ENCODE data around the gene ZNF148.
"Not testable (repeated sequence)": the region's sequence is repeated elsewhere in the genome, so short reads cannot be mapped to it uniquely, and the experiment has no call there.

Gene ZNF148

GRCh38 chr3:125374501-125374995, 577 bp downstream of the ZNF148 start:
- no peak for DNase-seq

DNA sequence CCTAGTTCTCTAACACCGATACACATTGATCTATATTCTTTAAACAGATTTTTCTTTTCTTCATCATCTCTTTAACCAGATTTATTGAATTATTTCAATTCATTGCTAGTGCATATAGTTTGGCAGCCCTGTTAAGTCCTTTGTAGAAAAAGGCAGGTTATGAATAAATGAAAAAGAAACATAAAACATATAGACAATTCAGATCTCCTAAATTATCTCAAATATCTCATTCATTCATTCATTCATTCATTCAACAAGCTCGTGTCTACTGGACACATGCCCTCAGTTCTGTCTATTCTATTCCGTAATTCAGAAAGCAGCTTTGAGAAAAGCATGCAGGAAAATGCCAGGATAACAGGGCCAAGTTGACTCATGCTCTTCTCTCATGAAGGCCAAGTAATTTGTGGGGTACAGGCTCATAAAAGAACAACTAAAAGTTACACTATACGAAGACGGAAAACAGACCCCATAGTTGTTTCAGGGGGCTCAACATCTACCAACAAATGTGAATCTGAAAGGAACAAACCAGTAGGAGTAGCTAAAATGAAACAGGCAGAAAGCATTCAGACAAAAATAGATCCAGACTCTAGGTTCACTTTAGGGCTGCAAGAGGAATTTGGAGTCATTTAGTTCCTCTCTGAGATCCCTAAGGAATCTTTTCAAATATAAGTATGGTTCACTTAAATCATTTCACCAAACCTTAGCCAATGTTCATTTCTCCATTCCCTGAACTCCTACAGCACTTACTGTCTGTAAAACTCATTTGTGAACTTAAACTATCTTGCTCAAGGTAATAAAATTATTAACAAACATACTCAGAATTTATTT, 7.5 kb downstream of the ZNF148 start:
- DNase-seq, result no peak

DNA sequence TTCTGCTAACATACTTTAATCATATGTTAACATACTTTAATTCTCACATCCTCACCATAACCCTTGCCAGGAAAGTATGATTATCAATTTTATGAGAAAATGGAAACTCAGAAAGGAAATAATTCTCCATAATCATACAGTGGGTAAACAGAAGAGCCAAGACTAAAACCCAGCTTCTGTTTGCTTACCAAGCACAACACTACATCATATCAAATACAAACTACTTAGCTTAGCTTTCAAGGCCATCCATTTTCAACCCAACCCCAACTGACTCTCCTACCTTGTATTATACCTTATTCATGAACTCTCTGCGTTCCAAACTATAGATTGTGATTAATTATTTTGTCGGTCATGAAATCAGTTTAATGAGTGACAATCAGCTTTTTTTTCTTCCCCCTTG, 9.0 kb downstream of the ZNF148 start:
- DNase-seq, result no peak

- no peak for DNase-seq
Measured at GRCh38 chr3:125359700-125360099, 15.4 kb downstream of the ZNF148 start.

DNA sequence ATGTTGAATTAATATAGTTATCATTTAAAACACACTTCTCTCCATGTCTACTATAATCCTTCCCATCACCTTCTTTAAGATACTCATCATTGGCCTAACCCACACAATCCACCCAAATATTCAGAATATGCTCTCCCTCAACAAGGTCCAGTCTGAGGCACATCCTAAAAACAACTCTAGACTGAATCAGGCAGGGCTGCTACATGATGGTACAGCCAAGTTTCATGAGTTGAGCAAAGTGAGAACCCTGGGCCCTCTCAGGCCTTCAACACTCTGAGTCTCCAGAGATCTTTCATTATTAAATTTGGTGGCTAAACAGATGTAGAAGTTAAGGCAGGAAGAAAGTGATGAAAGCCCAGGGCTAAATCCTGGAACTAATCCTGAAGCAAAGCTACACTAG, 16.2 kb downstream of the ZNF148 start:
- DNase-seq, result no peak

DNA sequence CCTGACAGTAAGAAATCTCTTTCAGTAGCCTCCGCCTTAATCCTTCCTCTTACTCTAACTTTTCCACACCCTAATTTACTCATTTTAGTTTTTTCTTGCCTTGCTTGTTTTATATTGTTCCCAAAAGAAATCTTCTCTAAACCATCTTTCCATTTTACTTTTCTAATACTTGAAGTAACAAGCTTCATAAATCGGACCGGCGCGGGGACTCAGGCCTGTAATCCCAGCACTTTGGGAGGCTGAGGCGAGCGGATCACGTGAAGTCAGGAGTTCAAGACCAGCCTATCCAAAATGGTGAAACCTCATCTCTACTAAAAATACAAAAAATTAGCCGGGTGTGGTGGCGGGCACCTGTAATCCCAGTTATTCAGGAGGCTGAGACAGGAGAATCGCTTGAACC, 17.3 kb downstream of the ZNF148 start:
- DNase-seq, result no peak

- DNase-seq, result no peak
Measured at GRCh38 chr3:125357032-125357658, 18.0 kb downstream of the ZNF148 start.

GRCh38 chr3:125356140-125357026, 18.7 kb downstream of the ZNF148 start:
- no peak for DNase-seq

- no peak for DNase-seq
Measured at GRCh38 chr3:125353659-125354058, 21.5 kb downstream of the ZNF148 start.

DNA sequence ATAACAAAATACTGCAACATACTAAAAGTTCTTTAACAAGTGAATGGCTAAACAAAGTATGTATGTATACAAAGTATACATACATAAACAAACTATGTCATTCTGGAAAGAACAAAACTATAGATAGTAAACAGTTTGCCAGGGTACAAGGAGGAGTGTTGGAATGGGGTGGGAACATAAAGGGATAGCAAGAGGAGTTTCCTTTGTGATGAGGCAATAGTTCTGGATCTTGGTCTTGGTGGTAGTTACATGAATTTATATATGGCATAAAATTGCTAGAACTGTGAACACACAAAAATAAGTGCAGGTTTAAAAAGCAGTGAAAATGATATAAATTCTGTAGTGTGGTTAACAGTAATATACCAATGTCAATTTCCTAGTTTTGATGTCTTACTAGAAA, 22.0 kb downstream of the ZNF148 start:
- DNase-seq, result no peak

DNA sequence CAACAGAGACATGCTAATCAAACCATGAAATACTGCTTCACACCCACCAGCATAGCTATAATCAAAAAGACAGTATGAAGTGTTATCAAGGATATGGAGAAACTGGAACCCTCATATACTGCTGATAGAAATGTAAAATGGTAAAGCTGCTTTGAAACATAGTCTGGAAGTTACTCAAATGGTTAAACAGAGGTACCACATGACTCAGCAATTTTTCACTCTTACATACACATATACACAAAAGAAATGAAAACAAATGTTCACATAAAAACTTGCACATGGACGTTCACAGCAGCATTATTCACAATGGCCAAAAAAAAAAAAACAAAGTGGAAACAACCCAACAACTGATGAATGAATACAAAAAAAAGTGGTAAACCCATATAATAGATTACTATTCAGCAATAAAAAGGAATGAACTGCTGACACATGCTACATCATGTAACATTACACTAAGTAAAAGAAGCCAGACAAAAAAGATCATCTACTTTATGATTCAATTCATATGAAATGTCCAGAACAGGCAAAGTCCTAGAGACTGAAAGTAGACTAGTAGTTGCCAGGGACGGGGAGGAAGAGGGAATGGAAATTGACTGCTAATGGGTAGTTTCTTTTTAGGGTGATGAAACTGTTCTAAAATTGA, 23.2 kb downstream of the ZNF148 start:
- no peak for DNase-seq

DNA sequence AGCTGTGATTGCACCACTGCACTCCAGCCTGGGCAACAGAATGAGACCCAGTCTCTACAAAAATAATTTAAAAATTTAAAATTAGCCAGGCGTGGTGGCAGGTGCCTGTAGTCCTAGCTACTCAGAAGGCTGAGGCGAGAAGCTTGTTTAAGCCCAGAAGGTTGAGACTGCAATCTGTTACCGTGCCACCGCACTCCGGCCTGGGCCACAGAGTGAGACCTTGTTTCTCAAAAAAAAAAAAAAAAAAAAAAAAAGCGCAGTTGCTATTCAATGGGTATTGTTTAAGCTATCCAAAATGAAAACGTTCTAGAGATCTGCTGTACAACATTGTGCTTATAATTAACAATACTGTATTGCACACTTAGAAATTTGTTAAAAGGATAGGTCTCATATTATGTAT, 24.0 kb downstream of the ZNF148 start:
- no peak for DNase-seq

- DNase-seq, result no peak
Measured at GRCh38 chr3:125350597-125350996, 24.5 kb downstream of the ZNF148 start.

- no peak for DNase-seq
Measured at GRCh38 chr3:125349556-125350165, 25.5 kb downstream of the ZNF148 start.

- no peak for DNase-seq
Measured at GRCh38 chr3:125349055-125349454, 26.1 kb downstream of the ZNF148 start.

DNA sequence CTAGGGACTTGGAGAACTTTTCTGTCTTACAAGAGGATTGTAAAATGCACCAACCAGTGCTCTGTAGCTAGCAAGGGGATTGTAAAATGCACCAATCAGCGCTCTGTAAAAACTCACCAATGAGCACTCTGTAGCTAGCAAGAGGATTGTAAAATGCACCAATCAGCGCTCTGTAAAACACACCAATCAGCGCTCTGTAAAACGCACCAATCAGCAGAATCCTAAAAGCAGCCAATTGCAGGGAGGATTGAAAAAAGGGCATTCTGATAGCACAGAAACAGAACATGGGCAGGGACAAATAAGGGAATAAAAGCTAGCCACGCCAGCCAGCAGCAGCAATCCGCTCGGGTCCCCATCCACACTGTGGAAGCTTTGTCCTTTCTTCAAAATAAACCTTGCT, 31.8 kb downstream of the ZNF148 start:
- DNase-seq, result not testable (repeated sequence)

- no peak for DNase-seq
Measured at GRCh38 chr3:125340121-125340520, 35.0 kb downstream of the ZNF148 start.

GRCh38 chr3:125337506-125337905, 37.6 kb downstream of the ZNF148 start:
- DNase-seq, result no peak

DNA sequence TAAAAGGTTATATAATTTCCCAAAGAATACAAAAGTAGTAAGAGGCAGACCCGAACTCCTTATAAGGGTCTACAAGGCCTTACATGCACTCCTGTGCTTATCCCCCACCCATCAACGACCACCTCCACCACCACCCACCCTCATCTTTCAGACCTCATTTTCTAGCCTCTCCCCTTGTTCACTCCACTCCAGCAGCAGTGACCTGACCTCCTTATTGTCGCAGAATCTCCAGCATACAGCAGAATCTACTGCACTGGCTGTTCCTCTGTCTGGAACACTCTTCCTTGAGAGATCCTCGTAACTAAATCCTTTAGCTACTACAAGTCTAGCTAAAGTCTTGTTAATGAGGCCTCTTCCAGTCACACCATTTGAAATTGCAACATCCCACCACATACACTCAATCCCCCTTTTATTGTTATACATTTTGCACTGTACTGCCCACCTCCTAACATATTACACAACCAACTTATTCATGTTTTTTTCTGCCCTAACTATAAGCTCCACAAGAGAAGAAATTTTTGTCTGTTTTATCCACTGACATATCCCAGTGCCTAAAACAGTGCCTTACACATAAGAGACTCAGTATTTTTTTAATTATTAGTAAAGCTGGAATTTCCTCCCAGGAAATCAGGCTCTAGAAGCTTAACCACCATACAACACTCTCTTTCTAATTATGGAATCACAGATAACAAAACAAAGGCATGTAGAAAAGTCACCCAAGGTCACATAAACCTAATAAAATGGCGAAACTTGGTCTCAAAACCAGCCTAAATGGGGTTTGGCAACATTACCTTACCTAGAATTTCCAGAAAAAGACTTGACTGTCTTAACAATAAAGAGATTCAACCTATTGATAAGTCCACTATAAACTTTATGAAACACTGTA, 40.2 kb downstream of the ZNF148 start:
- DNase-seq, result no peak

- DNase-seq, result no peak
Measured at GRCh38 chr3:125332504-125332903, 42.6 kb downstream of the ZNF148 start.

- DNase-seq, result no peak
Measured at GRCh38 chr3:125331243-125331642, 43.9 kb downstream of the ZNF148 start.

All from DMS 273 treated with DMSO at 0.1 percent for 48 hours (cell line).